Transverse colon (tissue), 4 donors: ENCODE measurements around the gene TAS2R9.

ENCODE experiments used
- CTCF ChIP-seq, 5 experiments: fragments of 200-600 bp in 3 of 5; fragments of 450-650 bp in 2 of 5; sonication (generic) in 3 of 5; IDR thresholded peaks; 1 replicate in 2 of 5; 2 replicates in 3 of 5; pipeline ENCODE4 v1.5.1; 2016 to 2017; ENCODE audit warnings: antibody characterized with exemption in 5 of 5, inconsistent platforms in 3 of 5, mild to moderate bottlenecking in 2 of 5, moderate library complexity in 1 of 5
- EP300 ChIP-seq: sonication (generic); formaldehyde crosslinking; IDR thresholded peaks from one replicate; pipeline ENCODE4 v1.6.1; 2017; ENCODE audit warnings: antibody characterized with exemption, low read depth
- POLR2A ChIP-seq: fragments of 450-650 bp; IDR thresholded peaks from one replicate; pipeline ENCODE4 v1.6.1; 2016; ENCODE audit warnings: antibody characterized with exemption, mild to moderate bottlenecking, moderate library complexity
- POLR2AphosphoS5 ChIP-seq, 3 donors: sonication (generic); formaldehyde crosslinking; IDR thresholded peaks; one replicate each; pipeline ENCODE4 v1.6.1; 2016; ENCODE audit warnings: antibody characterized with exemption in 3 of 3

GRCh38 chr12:10802587-10802986 lies 7.4 kb downstream of the TAS2R9 start, which contains the start of gene TAS2R7:
- TF ChIP-seq CTCF (IDR thresholded peaks at IDR 0.05): no peak
- no peak for TF ChIP-seq POLR2A
- no peak for TF ChIP-seq POLR2AphosphoS5 (IDR thresholded peaks at IDR 0.05)
- no peak for TF ChIP-seq EP300
